Measurements from ENCODE around the gene CCND1.

The CCND1 gene

GRCh38 chr11:69651834-69652620 lies 11.1 kb downstream of the CCND1 start:
- no peak for DNase-seq (ENCODE audit: extremely low read depth, low read depth)
- TF ChIP-seq CTCF (IDR thresholded peaks at IDR 0.05; ENCODE audit: low read depth, low read length): no peak

DNA sequence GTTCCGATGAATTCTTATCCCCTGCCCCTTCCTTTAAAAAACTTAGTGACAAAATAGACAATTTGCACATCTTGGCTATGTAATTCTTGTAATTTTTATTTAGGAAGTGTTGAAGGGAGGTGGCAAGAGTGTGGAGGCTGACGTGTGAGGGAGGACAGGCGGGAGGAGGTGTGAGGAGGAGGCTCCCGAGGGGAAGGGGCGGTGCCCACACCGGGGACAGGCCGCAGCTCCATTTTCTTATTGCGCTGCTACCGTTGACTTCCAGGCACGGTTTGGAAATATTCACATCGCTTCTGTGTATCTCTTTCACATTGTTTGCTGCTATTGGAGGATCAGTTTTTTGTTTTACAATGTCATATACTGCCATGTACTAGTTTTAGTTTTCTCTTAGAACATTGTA lies 12.0 kb downstream of the CCND1 start:
- no peak for TF ChIP-seq CTCF (IDR thresholded peaks at IDR 0.05; ENCODE audit: low read depth, low read length)
- no peak for DNase-seq (ENCODE audit: extremely low read depth, low read depth)

- no peak for DNase-seq (ENCODE audit: extremely low read depth, low read depth)
- no peak for TF ChIP-seq CTCF (IDR thresholded peaks at IDR 0.05; ENCODE audit: low read depth, low read length)
Observed at GRCh38 chr11:69653406-69653960, 12.5 kb downstream of the CCND1 start.

DNA sequence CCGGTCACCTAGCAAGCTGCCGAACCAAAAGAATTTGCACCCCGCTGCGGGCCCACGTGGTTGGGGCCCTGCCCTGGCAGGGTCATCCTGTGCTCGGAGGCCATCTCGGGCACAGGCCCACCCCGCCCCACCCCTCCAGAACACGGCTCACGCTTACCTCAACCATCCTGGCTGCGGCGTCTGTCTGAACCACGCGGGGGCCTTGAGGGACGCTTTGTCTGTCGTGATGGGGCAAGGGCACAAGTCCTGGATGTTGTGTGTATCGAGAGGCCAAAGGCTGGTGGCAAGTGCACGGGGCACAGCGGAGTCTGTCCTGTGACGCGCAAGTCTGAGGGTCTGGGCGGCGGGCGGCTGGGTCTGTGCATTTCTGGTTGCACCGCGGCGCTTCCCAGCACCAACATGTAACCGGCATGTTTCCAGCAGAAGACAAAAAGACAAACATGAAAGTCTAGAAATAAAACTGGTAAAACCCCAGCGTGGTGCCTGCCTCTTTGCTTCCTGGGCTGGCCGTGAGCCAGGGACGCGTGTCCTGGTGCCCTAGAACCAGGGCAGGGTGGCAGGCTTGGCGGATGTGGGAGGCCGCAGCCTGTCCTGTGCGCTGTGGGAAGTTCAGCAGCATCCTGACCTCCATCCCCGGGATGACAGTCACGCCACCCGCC lies 13.2 kb downstream of the CCND1 start:
- TF ChIP-seq CTCF (IDR thresholded peaks at IDR 0.05; ENCODE audit: low read depth, low read length): no peak
- DNase-seq (ENCODE audit: extremely low read depth, low read depth): no peak

DNA sequence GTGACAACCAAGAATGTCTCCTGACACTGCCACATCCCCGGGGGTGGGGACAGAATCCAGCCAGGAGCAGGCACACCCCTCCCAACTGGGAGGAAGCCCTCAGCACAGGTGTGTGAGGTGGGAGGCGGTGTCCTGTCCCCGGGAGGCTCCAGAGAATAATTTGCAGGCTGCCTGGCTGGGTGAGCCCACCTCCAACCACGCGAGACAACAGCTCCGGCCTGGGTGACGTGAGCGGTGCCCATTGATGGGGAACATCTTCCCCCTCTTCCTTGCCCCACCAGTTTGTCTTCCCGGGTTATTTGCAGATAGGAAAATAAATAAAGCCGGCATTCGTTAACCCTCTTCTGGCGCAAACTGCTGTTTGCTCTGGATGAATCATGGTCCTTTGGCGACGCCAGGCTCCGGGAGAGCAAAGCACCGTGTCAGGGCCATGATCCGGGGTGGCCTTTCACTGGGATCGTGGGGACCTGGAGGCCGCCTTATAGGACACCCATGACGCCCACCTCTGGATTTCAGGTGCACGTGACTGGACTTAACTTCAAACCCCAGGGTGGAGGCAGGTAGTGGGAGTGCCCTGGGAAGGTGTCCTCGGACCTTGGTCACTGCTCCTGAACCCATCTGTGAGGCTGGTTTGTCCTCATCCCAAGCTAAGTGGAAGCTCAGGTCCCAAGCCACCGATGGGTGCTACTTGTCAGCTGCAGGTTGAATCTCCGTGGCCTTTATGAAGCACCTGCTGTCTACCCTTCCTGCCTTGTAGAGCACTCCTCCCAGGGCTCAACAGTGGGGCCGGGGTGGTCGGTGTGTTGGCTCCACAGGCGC lies 13.9 kb downstream of the CCND1 start:
- DNase-seq (ENCODE audit: extremely low read depth, low read depth): no peak
- no peak for TF ChIP-seq CTCF (IDR thresholded peaks at IDR 0.05; ENCODE audit: low read depth, low read length)

DNA sequence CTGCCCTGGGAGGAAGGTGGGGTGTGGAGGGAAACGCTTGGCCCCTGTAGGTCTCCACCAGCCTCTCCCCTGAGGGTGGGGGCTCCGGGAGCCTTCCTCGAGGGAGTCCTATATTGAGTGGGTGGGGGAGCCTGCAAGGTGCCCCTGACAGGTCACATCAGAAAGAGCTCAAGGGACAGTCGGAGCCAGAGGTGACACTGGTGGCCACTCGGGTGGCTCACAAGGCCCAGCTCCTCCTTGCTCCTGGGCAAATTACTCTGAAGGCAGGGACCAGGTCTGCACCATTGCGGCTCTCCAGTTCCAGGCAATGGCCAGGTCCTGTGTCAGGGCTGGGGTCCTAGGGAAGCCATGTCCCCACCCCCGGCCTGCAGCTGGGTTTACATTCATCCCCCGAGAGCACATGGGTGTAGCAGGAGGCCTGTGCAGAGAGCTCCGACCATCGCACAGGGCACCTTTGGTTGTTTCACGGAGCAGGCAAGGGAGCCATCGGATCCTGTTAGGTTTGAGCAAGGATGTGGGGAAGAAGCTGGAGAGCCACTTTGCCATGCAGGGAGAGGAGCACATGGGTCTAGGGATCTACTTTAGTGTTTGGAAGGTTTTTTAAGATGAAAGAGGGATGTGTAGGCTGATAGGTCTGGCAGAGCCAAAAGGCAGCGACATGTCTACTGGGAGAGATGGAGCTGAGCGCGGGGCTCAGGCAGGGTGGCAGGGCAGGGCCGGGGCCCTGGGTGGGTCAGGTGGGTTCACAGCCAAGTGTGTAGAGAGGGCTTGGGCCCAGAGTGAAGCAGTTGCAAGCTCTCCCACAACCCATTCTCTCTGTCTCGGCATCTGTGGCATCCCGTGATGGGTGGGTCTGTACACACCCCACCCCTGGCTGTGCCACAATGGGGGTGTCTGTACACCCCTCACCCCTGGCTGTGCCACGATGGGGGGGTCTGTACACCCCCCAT lies 14.8 kb downstream of the CCND1 start:
- no peak for TF ChIP-seq CTCF (IDR thresholded peaks at IDR 0.05; ENCODE audit: low read depth, low read length)
- DNase-seq (ENCODE audit: extremely low read depth, low read depth): no peak
